ENCODE data around the gene L3MBTL4. TPM values are rescaled to one million over a fixed set of nuclear protein-coding genes. Genes with fewer than 3 reads are reported as not detected.

L3MBTL4 gene
- total RNA-seq, 6 experiments from 2014 or later = not detected

DNA sequence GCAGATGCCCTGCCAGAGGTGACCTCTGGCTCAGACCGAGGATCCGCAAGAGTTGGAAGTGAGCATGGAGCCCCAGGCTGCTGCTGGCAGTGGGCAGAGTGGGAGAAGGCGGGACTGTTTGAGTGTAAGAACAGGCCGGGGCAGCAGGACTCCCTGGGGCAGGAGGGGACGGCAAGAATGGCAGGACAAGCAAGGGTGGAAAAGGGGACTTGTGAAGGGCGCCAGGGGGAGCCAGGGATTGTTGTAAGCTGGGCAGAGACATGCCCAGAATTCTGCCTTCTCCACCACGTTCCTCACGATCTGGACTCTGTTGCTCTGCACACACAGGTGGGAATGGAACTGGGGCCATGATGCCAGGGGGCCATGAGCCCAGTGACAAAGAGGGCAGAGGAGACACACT lies 447.0 kb downstream of the L3MBTL4 start:
- Mint-ChIP-seq H3K36me3 (ENCODE audit: low read depth) (no peaks in the 10 kb centered on the region), H3K27ac (no peak overlapping the region), H3K4me1 (ENCODE audit: low read depth) (no peaks in the 10 kb centered on the region), H3K4me3 (no peak overlapping the region), H3K9me3 (peaks cover 29% of the 10 kb centered on the region), H3K27me3 (ENCODE audit: insufficient read depth) (no peaks in the 10 kb centered on the region; the same call in 1 of the 2 replicates)
- TF ChIP-seq, protein P1, sequence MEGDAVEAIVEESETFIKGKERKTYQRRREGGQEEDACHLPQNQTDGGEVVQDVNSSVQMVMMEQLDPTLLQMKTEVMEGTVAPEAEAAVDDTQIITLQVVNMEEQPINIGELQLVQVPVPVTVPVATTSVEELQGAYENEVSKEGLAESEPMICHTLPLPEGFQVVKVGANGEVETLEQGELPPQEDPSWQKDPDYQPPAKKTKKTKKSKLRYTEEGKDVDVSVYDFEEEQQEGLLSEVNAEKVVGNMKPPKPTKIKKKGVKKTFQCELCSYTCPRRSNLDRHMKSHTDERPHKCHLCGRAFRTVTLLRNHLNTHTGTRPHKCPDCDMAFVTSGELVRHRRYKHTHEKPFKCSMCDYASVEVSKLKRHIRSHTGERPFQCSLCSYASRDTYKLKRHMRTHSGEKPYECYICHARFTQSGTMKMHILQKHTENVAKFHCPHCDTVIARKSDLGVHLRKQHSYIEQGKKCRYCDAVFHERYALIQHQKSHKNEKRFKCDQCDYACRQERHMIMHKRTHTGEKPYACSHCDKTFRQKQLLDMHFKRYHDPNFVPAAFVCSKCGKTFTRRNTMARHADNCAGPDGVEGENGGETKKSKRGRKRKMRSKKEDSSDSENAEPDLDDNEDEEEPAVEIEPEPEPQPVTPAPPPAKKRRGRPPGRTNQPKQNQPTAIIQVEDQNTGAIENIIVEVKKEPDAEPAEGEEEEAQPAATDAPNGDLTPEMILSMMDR (IDR thresholded peaks at IDR 0.05) = no peak
- DNase-seq = no peak

DNA sequence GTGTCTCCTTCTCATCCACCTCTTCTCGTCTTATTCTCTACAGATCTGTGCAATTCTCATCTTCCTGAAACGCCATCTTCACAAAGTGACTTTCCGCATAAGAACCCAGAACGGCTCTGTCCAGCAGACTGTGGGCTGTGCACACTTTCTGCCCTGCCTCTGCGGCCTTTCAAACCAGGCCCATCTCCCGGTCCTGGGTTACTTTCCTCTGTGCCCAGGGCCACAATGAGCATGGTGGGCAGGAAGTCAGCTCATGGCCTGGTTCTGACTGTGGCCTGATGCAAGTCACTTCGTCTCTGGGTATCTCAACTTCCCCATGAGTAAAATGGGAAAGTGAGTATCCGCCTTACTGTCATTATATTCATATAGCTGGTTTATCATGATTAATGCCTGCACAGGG lies 447.7 kb downstream of the L3MBTL4 start:
- no peak overlapping the region for H3K27ac Mint-ChIP-seq

DNA sequence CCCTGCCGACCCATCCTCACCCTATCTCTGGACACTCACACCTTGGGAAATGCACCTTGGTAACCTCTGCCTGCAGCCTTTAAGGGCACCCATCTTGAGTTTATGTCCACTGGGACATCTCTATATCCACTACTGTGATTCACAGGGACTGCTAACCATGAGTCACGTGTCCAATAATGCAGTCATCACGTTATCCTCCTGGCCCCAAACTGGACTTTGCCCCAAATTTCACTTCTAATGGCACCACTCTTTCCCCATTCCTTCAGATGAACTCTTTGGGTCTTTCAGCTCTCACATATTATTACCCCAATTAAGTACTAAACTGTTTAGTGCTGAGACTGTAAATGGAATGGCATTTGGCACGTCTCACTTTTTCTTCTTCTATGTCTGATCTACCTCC lies 448.2 kb downstream of the L3MBTL4 start:
- H3K4me3 Mint-ChIP-seq = no peak overlapping the region
- H3K36me3 Mint-ChIP-seq (ENCODE audit: low read depth) = no peaks in the 10 kb centered on the region
- TF ChIP-seq, protein P1 (IDR thresholded peaks at IDR 0.05) = no peak
- H3K27ac Mint-ChIP-seq = no peak overlapping the region
- no peak for DNase-seq
- H3K4me1 Mint-ChIP-seq (ENCODE audit: low read depth) = no peaks in the 10 kb centered on the region
- peaks cover 2% of the 10 kb centered on the region for H3K27me3 Mint-ChIP-seq (ENCODE audit: insufficient read depth)
- H3K9me3 Mint-ChIP-seq = peaks cover 41% of the 10 kb centered on the region

More for the DNA sequence above, 447.7 kb downstream of the L3MBTL4 start:
- Mint-ChIP-seq H3K4me3 (no peak overlapping the region), H3K27me3 (ENCODE audit: insufficient read depth) (no peaks in the 10 kb centered on the region; the same call in none of the 2 replicates), H3K4me1 (ENCODE audit: low read depth) (no peaks in the 10 kb centered on the region), H3K36me3 (ENCODE audit: low read depth) (no peaks in the 10 kb centered on the region), H3K9me3 (peaks cover 36% of the 10 kb centered on the region)
- TF ChIP-seq, protein P1 (IDR thresholded peaks at IDR 0.05) = no peak
- no peak for DNase-seq

DNA sequence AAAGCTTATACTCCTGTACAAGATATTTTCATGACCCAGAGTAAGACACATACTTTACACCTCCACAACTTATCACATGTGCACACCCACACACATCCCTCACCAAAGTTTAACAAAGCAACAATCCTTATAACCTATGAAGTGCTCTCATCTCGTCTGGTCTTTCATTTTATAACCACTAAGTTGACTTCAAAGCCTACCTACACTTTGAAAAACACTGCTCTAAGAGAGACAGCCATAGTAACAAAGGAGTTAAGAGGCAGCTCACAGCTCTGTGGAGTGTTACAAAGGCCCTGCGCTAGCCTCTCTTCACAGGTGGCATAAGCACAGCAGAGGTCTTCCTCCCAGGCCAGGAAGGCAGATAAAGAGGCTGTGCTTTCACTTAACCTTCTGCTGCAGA lies 449.7 kb downstream of the L3MBTL4 start:
- H3K27me3 Mint-ChIP-seq (ENCODE audit: insufficient read depth) = peaks cover 2% of the 10 kb centered on the region
- no peaks in the 10 kb centered on the region for H3K4me1 Mint-ChIP-seq (ENCODE audit: low read depth)
- no peaks in the 10 kb centered on the region for H3K36me3 Mint-ChIP-seq (ENCODE audit: low read depth)
- H3K4me3 Mint-ChIP-seq = no peak overlapping the region
- no peak for DNase-seq
- TF ChIP-seq, protein P1 (IDR thresholded peaks at IDR 0.05) = no peak
- peaks cover 50% of the 10 kb centered on the region for H3K9me3 Mint-ChIP-seq
- no peak overlapping the region for H3K27ac Mint-ChIP-seq

DNA sequence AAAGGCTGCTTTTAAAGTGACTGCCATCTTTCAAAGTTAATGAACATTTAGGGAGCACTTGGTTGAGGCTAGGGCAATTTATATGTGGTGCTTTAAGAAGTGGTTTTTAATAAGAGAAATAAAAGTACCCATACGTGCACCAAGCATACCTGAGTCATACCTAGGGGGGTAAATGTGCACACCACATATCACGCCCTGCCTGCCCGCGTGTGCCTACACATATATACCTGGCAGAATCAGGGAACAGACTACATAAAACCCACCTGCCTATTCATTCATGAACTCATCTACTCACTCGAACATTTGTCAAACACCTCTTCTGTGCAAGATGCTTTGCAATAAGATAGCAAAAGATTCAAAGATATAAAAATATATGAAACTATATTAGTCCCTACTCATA lies 450.1 kb downstream of the L3MBTL4 start:
- H3K4me3 Mint-ChIP-seq = no peak overlapping the region
- no peaks in the 10 kb centered on the region for H3K36me3 Mint-ChIP-seq (ENCODE audit: low read depth)
- H3K9me3 Mint-ChIP-seq = peaks cover 50% of the 10 kb centered on the region
- no peak overlapping the region for H3K27ac Mint-ChIP-seq
- H3K4me1 Mint-ChIP-seq (ENCODE audit: low read depth) = no peaks in the 10 kb centered on the region
- H3K27me3 Mint-ChIP-seq (ENCODE audit: insufficient read depth) = peaks cover 2% of the 10 kb centered on the region
- TF ChIP-seq, protein P1 (IDR thresholded peaks at IDR 0.05) = no peak
- no peak for DNase-seq

DNA sequence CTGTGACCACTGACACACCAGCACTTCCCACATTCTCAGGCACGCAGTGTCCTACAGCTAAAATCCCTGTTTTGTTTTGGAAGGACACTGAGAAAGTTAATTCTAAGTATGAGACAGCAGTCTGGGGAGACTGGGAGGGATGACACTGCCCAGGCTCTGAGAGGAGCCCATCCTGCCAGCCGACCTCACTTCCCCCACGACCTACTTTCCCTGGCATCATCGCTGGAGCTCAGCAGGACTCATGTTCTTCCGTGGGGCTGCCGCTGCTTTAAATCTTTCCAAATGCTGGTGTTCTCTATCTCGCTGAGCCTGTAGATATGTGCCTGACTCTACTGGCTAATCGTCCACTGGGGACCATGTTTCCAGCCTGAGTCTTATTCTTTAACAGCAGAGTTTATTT lies 450.6 kb downstream of the L3MBTL4 start:
- peaks cover 50% of the 10 kb centered on the region for H3K9me3 Mint-ChIP-seq
- TF ChIP-seq, protein P1 (IDR thresholded peaks at IDR 0.05) = no peak
- no peaks in the 10 kb centered on the region for H3K4me1 Mint-ChIP-seq (ENCODE audit: low read depth)
- no peak for DNase-seq
- H3K27ac Mint-ChIP-seq = no peak overlapping the region
- no peak overlapping the region for H3K4me3 Mint-ChIP-seq
- peaks cover 2% of the 10 kb centered on the region; the same call in 1 of the 2 replicates for H3K27me3 Mint-ChIP-seq (ENCODE audit: insufficient read depth)
- H3K36me3 Mint-ChIP-seq (ENCODE audit: low read depth) = no peaks in the 10 kb centered on the region
